GM23338 (cell line): Measurements from ENCODE around the gene TTLL8. TPM values are rescaled to one million over a fixed set of nuclear protein-coding genes. Genes with fewer than 3 reads are reported as not detected.

ENCODE experiments used
- ATAC-seq: fragments of 200-7000 bp; cut with Tn5 transposase; 3 replicates; pipeline ENCODE4 v1.9.1; 2020
- DNase-seq: peaks from one replicate; pipeline ENCODE4 v3.0.0-alpha.2; 2015; ENCODE audit warnings: low spot score
- H2AFZ ChIP-seq: fragments of 200-600 bp; sonication (generic); 2 replicates; pipeline ENCODE4 v1.8.0; 2016; ENCODE audit warnings: antibody characterized with exemption, mild to moderate bottlenecking, moderate library complexity
- H3F3A ChIP-seq: fragments of 200-600 bp; sonication (generic); replicated peaks from 2 replicates; pipeline ENCODE4 v1.8.0; 2017; ENCODE audit warnings: antibody characterized with exemption, mixed run types, low read depth
- H3K27ac ChIP-seq: fragments of 200-600 bp; sonication (generic); 2 replicates; pipeline ENCODE4 v1.6.1; 2016; ENCODE audit warnings: low read depth
- H3K27me3 ChIP-seq: fragments of 200-600 bp; sonication (generic); 2 replicates; pipeline ENCODE4 v1.8.0; 2016; ENCODE audit warnings: mild to moderate bottlenecking, mixed run types, moderate library complexity; ENCODE audit not compliant: insufficient read depth
- H3K36me3 ChIP-seq: fragments of 200-600 bp; sonication (generic); 2 replicates; pipeline ENCODE4 v1.8.0; 2016; ENCODE audit warnings: mild to moderate bottlenecking; ENCODE audit not compliant: insufficient read depth
- H3K4me1 ChIP-seq: fragments of 200-600 bp; sonication (generic); 2 replicates; pipeline ENCODE4 v1.8.0; 2016; ENCODE audit warnings: mild to moderate bottlenecking, moderate library complexity; ENCODE audit not compliant: insufficient read depth
- H3K4me2 ChIP-seq: fragments of 200-600 bp; sonication (generic); 2 replicates; pipeline ENCODE4 v1.7.1; 2017; ENCODE audit warnings: mixed run types
- H3K4me3 ChIP-seq: fragments of 200-600 bp; sonication (generic); 2 replicates; pipeline ENCODE4 v1.6.1; 2016; ENCODE audit warnings: mixed run types
- H3K79me2 ChIP-seq: fragments of 200-600 bp; sonication (generic); replicated peaks from 2 replicates; pipeline ENCODE4 v1.8.0; 2017; ENCODE audit warnings: mild to moderate bottlenecking; ENCODE audit not compliant: insufficient read depth
- H3K9me2 ChIP-seq: fragments of 200-600 bp; sonication (generic); 2 replicates; pipeline ENCODE4 v1.8.0; 2017; ENCODE audit not compliant: insufficient read depth
- H4K20me1 ChIP-seq: fragments of 200-600 bp; sonication (generic); replicated peaks from 2 replicates; pipeline ENCODE4 v1.8.0; 2017; ENCODE audit warnings: mild to moderate bottlenecking; ENCODE audit not compliant: insufficient read depth
- H3K27ac Mint-ChIP-seq: 2 replicates; pipeline ENCODE4 v1.8.0; 2020; ENCODE audit warnings: inconsistent platforms, mild to moderate bottlenecking, moderate library complexity, mixed read lengths
- H3K27me3 Mint-ChIP-seq: 3 replicates; pipeline ENCODE4 v1.8.0; 2022; ENCODE audit warnings: low read depth, mild to moderate bottlenecking, moderate library complexity, mixed read lengths, inconsistent platforms; ENCODE audit not compliant: insufficient read depth, poor library complexity
- H3K36me3 Mint-ChIP-seq: 3 replicates; pipeline ENCODE4 v1.8.0; 2021; ENCODE audit warnings: low read depth, mild to moderate bottlenecking, inconsistent platforms, moderate library complexity, mixed read lengths
- H3K4me1 Mint-ChIP-seq: 3 replicates; pipeline ENCODE4 v1.8.0; 2020; ENCODE audit warnings: mild to moderate bottlenecking, inconsistent platforms, mixed read lengths
- H3K4me3 Mint-ChIP-seq: 3 replicates; pipeline ENCODE4 v1.8.0; 2021; ENCODE audit warnings: moderate library complexity, mild to moderate bottlenecking, inconsistent platforms, mixed read lengths
- H3K9me3 Mint-ChIP-seq: 3 replicates; pipeline ENCODE4 v1.8.0; 2020; ENCODE audit warnings: moderate library complexity, mild to moderate bottlenecking, inconsistent platforms, mixed read lengths
- NANOG ChIP-seq: IDR thresholded peaks from 2 replicates; pipeline ENCODE4 v1.6.1; 2016; ENCODE audit warnings: antibody characterized with exemption, borderline replicate concordance
- STAT1 ChIP-seq: IDR thresholded peaks from one replicate; pipeline ENCODE4 v1.6.1; 2016; ENCODE audit warnings: antibody characterized with exemption; ENCODE audit not compliant: unreplicated experiment
- ZNF331 ChIP-seq: fragments of 250-450 bp; sonication (Bioruptor Pico); IDR thresholded peaks from 2 replicates; pipeline ENCODE4 v1.5.0; 2020; ENCODE audit warnings: low read depth, mild to moderate bottlenecking, moderate library complexity
- polyA plus RNA-seq: library from polyadenylated mRNA; unstranded; fragments of >200 nt; fragmentation: Nextera tagmentation; extraction: Ambion mirVana; gene quantifications from 2 replicates; pipeline ENCODE4 v1.2.1, GENCODE V29; 2016
- total RNA-seq: library from RNA; depleted of rRNA; stranded (reverse); fragments of >200 nt; shearing (Covaris generic); gene quantifications from 2 replicates; pipeline ENCODE4 v1.2.3, GENCODE V29; 2014
- TF ChIP-seq, protein P1 (sequence below): IDR thresholded peaks from one replicate; pipeline ENCODE4 v1.6.1; 2018; ENCODE audit warnings: antibody characterized with exemption; ENCODE audit not compliant: unreplicated experiment
- TF ChIP-seq, protein P2 (sequence below): IDR thresholded peaks from 2 replicates; pipeline ENCODE4 v1.6.1; 2016; ENCODE audit warnings: antibody characterized with exemption
- TF ChIP-seq, protein P3 (sequence below), 2 experiments: fragments of 200-600 bp in 1 of 2; sonication (generic) in 1 of 2; conservative IDR thresholded peaks; 2 replicates each; pipeline versions ENCODE4 v1.5.1 to v1.6.1; 2016 to 2017; ENCODE audit warnings: antibody characterized with exemption in 2 of 2, low read depth in 2 of 2, mild to moderate bottlenecking in 2 of 2, moderate library complexity in 1 of 2

TTLL8 gene
- total and polyA plus RNA-seq, 2 experiments from 2014 or later: not detected

DNA sequence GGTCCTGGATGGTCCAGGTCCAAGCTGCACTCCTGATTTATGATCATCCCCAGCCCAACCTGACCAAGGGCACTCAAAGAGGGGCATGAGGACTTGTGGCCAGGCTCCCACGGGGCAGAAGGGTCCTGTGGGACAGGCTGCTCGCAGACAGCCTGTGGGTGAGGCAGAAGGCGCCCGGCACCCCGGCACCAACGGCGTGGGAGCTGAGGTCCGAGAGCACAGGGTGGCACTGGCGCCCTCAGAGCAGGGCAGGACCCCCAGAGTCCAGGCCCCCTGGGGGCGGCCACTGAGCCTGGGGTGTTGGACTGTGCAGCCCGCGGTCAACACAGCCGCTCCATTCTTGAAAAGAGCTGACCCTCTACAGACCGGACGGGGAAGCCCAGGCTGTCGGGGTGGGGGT is 48.8 kb downstream of the TTLL8 start:
- Mint-ChIP-seq H3K27ac (no peak overlapping the region), H3K36me3 (no peaks in the 10 kb centered on the region), H3K4me3 (no peak overlapping the region), H3K27me3 (peaks cover 30% of the 10 kb centered on the region), H3K9me3 (no peaks in the 10 kb centered on the region), H3K4me1 (peaks cover 15% of the 10 kb centered on the region; the same call in 2 of the 3 replicates)
- no peak overlapping the region for H3K4me2 ChIP-seq
- no peaks in the 10 kb centered on the region for H3F3A ChIP-seq
- TF ChIP-seq, protein P1, sequence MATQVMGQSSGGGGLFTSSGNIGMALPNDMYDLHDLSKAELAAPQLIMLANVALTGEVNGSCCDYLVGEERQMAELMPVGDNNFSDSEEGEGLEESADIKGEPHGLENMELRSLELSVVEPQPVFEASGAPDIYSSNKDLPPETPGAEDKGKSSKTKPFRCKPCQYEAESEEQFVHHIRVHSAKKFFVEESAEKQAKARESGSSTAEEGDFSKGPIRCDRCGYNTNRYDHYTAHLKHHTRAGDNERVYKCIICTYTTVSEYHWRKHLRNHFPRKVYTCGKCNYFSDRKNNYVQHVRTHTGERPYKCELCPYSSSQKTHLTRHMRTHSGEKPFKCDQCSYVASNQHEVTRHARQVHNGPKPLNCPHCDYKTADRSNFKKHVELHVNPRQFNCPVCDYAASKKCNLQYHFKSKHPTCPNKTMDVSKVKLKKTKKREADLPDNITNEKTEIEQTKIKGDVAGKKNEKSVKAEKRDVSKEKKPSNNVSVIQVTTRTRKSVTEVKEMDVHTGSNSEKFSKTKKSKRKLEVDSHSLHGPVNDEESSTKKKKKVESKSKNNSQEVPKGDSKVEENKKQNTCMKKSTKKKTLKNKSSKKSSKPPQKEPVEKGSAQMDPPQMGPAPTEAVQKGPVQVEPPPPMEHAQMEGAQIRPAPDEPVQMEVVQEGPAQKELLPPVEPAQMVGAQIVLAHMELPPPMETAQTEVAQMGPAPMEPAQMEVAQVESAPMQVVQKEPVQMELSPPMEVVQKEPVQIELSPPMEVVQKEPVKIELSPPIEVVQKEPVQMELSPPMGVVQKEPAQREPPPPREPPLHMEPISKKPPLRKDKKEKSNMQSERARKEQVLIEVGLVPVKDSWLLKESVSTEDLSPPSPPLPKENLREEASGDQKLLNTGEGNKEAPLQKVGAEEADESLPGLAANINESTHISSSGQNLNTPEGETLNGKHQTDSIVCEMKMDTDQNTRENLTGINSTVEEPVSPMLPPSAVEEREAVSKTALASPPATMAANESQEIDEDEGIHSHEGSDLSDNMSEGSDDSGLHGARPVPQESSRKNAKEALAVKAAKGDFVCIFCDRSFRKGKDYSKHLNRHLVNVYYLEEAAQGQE: no peak
- TF ChIP-seq STAT1: no peak
- TF ChIP-seq, protein P2, sequence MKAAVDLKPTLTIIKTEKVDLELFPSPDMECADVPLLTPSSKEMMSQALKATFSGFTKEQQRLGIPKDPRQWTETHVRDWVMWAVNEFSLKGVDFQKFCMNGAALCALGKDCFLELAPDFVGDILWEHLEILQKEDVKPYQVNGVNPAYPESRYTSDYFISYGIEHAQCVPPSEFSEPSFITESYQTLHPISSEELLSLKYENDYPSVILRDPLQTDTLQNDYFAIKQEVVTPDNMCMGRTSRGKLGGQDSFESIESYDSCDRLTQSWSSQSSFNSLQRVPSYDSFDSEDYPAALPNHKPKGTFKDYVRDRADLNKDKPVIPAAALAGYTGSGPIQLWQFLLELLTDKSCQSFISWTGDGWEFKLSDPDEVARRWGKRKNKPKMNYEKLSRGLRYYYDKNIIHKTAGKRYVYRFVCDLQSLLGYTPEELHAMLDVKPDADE: no peak
- H2AFZ ChIP-seq: no peak overlapping the region
- DNase-seq (no peak), ATAC-seq (no peak)
- no peak overlapping the region for H3K4me3 ChIP-seq
- H3K79me2 ChIP-seq: no peaks in the 10 kb centered on the region
- H3K27me3 ChIP-seq: peaks cover 42% of the 10 kb centered on the region
- no peaks in the 10 kb centered on the region for H3K9me2 ChIP-seq
- peaks cover 7% of the 10 kb centered on the region; the same call in 1 of the 2 replicates for H3K4me1 ChIP-seq
- H3K27ac ChIP-seq: no peak overlapping the region
- 0 out of 2 replicates have a peak, but pooled peaks cover 3% of the 10 kb centered on the region for H4K20me1 ChIP-seq
- no peaks in the 10 kb centered on the region for H3K36me3 ChIP-seq

DNA sequence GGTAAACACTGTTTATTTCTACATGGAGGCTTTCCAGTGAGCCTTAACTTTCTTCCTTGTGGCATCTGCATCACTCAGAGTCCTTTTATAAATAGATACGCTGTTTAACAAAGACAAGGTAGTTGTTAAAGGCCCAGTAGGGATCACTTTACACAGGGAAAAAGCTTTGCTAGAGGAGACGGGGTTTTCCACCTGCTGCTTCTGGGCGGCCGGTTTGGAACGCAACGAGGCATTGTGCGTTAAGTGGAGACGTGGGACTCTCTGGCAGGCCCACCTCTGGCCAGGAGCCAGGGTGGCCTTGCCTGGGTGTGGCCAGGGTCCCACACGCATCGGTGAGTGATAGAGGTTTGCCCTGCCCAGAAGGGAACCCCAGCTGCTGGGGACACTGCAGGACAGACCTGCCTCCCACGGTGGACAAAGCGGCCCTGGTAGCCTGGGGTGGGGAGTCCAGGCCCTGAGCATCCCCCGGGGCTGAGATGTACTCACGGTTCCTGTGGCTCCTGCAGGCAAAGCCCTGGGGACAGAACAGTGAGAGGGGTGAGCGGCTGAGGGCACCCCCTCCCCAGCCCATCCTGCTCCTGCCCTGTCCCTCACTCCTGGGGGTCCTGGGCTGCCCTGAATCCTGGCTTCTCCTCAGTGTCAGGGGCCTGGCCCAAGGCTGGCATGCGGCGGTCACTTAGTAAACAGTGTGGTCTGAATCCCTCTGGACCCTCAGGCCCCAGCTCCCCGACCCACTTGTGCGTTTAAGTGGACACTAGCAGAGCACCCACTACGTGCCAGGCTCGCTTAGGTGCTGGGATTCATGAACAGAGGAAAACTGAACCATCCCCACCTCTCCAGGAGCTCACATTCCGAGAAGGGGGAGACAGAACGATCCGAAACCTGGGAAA is 49.7 kb downstream of the TTLL8 start:
- no peaks in the 10 kb centered on the region for H3K36me3 Mint-ChIP-seq
- H3K27me3 Mint-ChIP-seq: peaks cover 24% of the 10 kb centered on the region
- peak; percentile 44 for ATAC-seq
- Histone ChIP-seq H4K20me1 (0 out of 2 replicates have a peak, but pooled peaks cover 3% of the 10 kb centered on the region), H3K4me3 (no peak overlapping the region), H3K4me1 (peaks cover 7% of the 10 kb centered on the region; the same call in 1 of the 2 replicates), H3K79me2 (no peaks in the 10 kb centered on the region), H3K27ac (no peak overlapping the region), H2AFZ (0 out of 2 replicates have a peak overlapping the region, but pooled peaks have one; percentile 32), H3K9me2 (no peaks in the 10 kb centered on the region), H3K27me3 (peaks cover 35% of the 10 kb centered on the region), H3F3A (no peaks in the 10 kb centered on the region), H3K36me3 (no peaks in the 10 kb centered on the region), H3K4me2 (no peak overlapping the region)
- H3K4me3 Mint-ChIP-seq: no peak overlapping the region
- no peaks in the 10 kb centered on the region for H3K9me3 Mint-ChIP-seq
- peak; percentile 43 for DNase-seq
- H3K27ac Mint-ChIP-seq: no peak overlapping the region
- peaks cover 15% of the 10 kb centered on the region; the same call in 2 of the 3 replicates for H3K4me1 Mint-ChIP-seq
- TF ChIP-seq, protein P3, sequence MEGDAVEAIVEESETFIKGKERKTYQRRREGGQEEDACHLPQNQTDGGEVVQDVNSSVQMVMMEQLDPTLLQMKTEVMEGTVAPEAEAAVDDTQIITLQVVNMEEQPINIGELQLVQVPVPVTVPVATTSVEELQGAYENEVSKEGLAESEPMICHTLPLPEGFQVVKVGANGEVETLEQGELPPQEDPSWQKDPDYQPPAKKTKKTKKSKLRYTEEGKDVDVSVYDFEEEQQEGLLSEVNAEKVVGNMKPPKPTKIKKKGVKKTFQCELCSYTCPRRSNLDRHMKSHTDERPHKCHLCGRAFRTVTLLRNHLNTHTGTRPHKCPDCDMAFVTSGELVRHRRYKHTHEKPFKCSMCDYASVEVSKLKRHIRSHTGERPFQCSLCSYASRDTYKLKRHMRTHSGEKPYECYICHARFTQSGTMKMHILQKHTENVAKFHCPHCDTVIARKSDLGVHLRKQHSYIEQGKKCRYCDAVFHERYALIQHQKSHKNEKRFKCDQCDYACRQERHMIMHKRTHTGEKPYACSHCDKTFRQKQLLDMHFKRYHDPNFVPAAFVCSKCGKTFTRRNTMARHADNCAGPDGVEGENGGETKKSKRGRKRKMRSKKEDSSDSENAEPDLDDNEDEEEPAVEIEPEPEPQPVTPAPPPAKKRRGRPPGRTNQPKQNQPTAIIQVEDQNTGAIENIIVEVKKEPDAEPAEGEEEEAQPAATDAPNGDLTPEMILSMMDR (conservative IDR thresholded peaks at IDR 0.05; ENCODE audit: low read depth in 2 of 2): no peak
- TF ChIP-seq NANOG (no peak), ZNF331 (no peak)
- TF ChIP-seq, protein P1: no peak
